ENCODE results near the gene AQP7. TPM values are rescaled to one million over a fixed set of nuclear protein-coding genes. Genes with fewer than 3 reads are reported as not detected.
A peak's percentile ranks its signal among the peaks of the same experiment; 100 is the strongest.

Gene AQP7
- total and polyA plus RNA-seq, 4 donors: 0.74 to 3.9 (median 1.5) TPM

- H3K4me3 ChIP-seq: no peak overlapping the region
- no peaks in the 10 kb centered on the region for H3K36me3 ChIP-seq (ENCODE audit: control insufficient read depth in 4 of 4, insufficient read depth in 4 of 4, low read length in 4 of 4)
- no peak for DNase-seq
- no peak overlapping the region for H3K9ac ChIP-seq (ENCODE audit: insufficient read depth in 1 of 2, low read length in 2 of 2)
- no peaks in the 10 kb centered on the region for H3K9me3 ChIP-seq (ENCODE audit: control insufficient read depth in 4 of 4, insufficient read depth in 3 of 4, low read length in 3 of 4)
- no peak for TF ChIP-seq CTCF (IDR thresholded peaks at IDR 0.05; ENCODE audit: control extremely low read depth, extremely low read depth)
- WGBS, 2 donors: 84 to 87% methylated on average over 5 of the region's 5 CpGs
- H3K4me1 ChIP-seq (ENCODE audit: control insufficient read depth in 5 of 5, insufficient read depth in 5 of 5, low read length in 5 of 5): peaks cover 0 to 5% (median 0%) of the 10 kb centered on the region in 5 donors
- H3K27me3 ChIP-seq (ENCODE audit: control insufficient read depth in 3 of 3, insufficient read depth in 3 of 3, low read length in 2 of 3): no peaks in the 10 kb centered on the region
- H3K27ac ChIP-seq (ENCODE audit: low read depth in 1 of 2, low read length in 1 of 2): no peak overlapping the region
- ATAC-seq (ENCODE audit: insufficient read depth, low FRiP score): no peak
Measured at GRCh38 chr9:33408087-33408486, 5.7 kb upstream of the AQP7 start.

- DNase-seq (no peak), ATAC-seq (ENCODE audit: insufficient read depth, low FRiP score) (no peak)
- Histone ChIP-seq H3K27ac (ENCODE audit: low read depth in 1 of 2, low read length in 1 of 2) (no peak overlapping the region), H3K36me3 (ENCODE audit: control insufficient read depth in 4 of 4, insufficient read depth in 4 of 4, low read length in 4 of 4) (no peaks in the 10 kb centered on the region), H3K4me3 (no peak overlapping the region), H3K4me1 (ENCODE audit: control insufficient read depth in 5 of 5, insufficient read depth in 5 of 5, low read length in 5 of 5) (peaks cover 0 to 5% (median 0%) of the 10 kb centered on the region in 5 donors), H3K9ac (ENCODE audit: insufficient read depth in 1 of 2, low read length in 2 of 2) (no peak overlapping the region), H3K27me3 (ENCODE audit: control insufficient read depth in 3 of 3, insufficient read depth in 3 of 3, low read length in 2 of 3) (no peaks in the 10 kb centered on the region), H3K9me3 (ENCODE audit: control insufficient read depth in 4 of 4, insufficient read depth in 3 of 4, low read length in 3 of 4) (no peaks in the 10 kb centered on the region)
- WGBS, 2 donors: 97 to 98% methylated on average over 3 of the region's 3 CpGs
- no peak for TF ChIP-seq CTCF (IDR thresholded peaks at IDR 0.05; ENCODE audit: control extremely low read depth, extremely low read depth)
Measured at GRCh38 chr9:33407061-33407460, 4.7 kb upstream of the AQP7 start.

GRCh38 chr9:33404788-33405362 lies 2.5 kb upstream of the AQP7 start:
- Histone ChIP-seq H3K4me3 (no peak overlapping the region), H3K36me3 (ENCODE audit: control insufficient read depth in 4 of 4, insufficient read depth in 4 of 4, low read length in 4 of 4) (no peaks in the 10 kb centered on the region), H3K27me3 (ENCODE audit: control insufficient read depth in 3 of 3, insufficient read depth in 3 of 3, low read length in 2 of 3) (no peaks in the 10 kb centered on the region), H3K9ac (ENCODE audit: insufficient read depth in 1 of 2, low read length in 2 of 2) (no peak overlapping the region), H3K27ac (ENCODE audit: low read depth in 1 of 2, low read length in 1 of 2) (peak overlapping the region in 1 of 2 donors; percentile 56), H3K9me3 (ENCODE audit: control insufficient read depth in 4 of 4, insufficient read depth in 3 of 4, low read length in 3 of 4) (no peaks in the 10 kb centered on the region), H3K4me1 (ENCODE audit: control insufficient read depth in 5 of 5, insufficient read depth in 5 of 5, low read length in 5 of 5) (peaks cover 0 to 5% (median 0%) of the 10 kb centered on the region in 5 donors)
- no peak for TF ChIP-seq CTCF (IDR thresholded peaks at IDR 0.05; ENCODE audit: control extremely low read depth, extremely low read depth)
- ATAC-seq (ENCODE audit: insufficient read depth, low FRiP score) (no peak), DNase-seq (no peak)
- 89 to 98% methylated on average over 4 of the region's 4 CpGs for WGBS, 2 donors

All from lung (tissue), 12 donors.